SKM-1 (cell line): Measurements from ENCODE around the gene TMEM273.

Source experiments
- DNase-seq: peaks from one replicate; lab custom pipeline; 2025; ENCODE audit not compliant: unreplicated experiment; lab: John Stamatoyannopoulos, UW

The TMEM273 gene

GRCh38 chr10:49117376-49118070, 70.7 kb downstream of the TMEM273 start:
- no peak for DNase-seq

GRCh38 chr10:49116509-49117375, 71.4 kb downstream of the TMEM273 start:
- DNase-seq, result no peak

- no peak for DNase-seq
Observed at GRCh38 chr10:49115796-49116508, 72.2 kb downstream of the TMEM273 start.

- DNase-seq, result no peak
Observed at GRCh38 chr10:49115015-49115795, 73.0 kb downstream of the TMEM273 start, which contains the start of gene VSTM4. VSTM4 (minus strand) TSS chr10:49115522; CDS start chr10:49115485, 37 bp downstream.

GRCh38 chr10:49114718-49115014, 73.5 kb downstream of the TMEM273 start:
- DNase-seq, result no peak

- DNase-seq, result no peak
Observed at GRCh38 chr10:49113741-49114141, 74.5 kb downstream of the TMEM273 start.

- DNase-seq, result no peak
Observed at GRCh38 chr10:49112851-49113250, 75.3 kb downstream of the TMEM273 start.

- DNase-seq, result no peak
Observed at GRCh38 chr10:49112098-49112497, 76.1 kb downstream of the TMEM273 start.

GRCh38 chr10:49111320-49111698, 76.9 kb downstream of the TMEM273 start:
- no peak for DNase-seq

GRCh38 chr10:49110684-49111319, 77.4 kb downstream of the TMEM273 start:
- DNase-seq, result no peak

- DNase-seq, result no peak
Observed at GRCh38 chr10:49109669-49110340, 78.4 kb downstream of the TMEM273 start.

- no peak for DNase-seq
Observed at GRCh38 chr10:49108656-49109055, 79.5 kb downstream of the TMEM273 start.

- DNase-seq, result no peak
Observed at GRCh38 chr10:49107887-49108267, 80.3 kb downstream of the TMEM273 start.

GRCh38 chr10:49107111-49107886, 80.9 kb downstream of the TMEM273 start:
- no peak for DNase-seq

GRCh38 chr10:49106451-49106850, 81.7 kb downstream of the TMEM273 start:
- no peak for DNase-seq

GRCh38 chr10:49105076-49105475, 83.1 kb downstream of the TMEM273 start:
- DNase-seq, result no peak
